ENCODE data around the gene AP5S1.
"Not testable (repeated sequence)": the region's sequence is repeated elsewhere in the genome, so short reads cannot be mapped to it uniquely, and the experiment has no call there.

Gene AP5S1

GRCh38 chr20:3785240-3786125 is 34.9 kb upstream of the AP5S1 start:
- TF ChIP-seq CTCF (IDR thresholded peaks at IDR 0.05; ENCODE audit: control insufficient read depth, extremely low read depth, insufficient read depth): no peak
- H3K4me3 ChIP-seq (ENCODE audit: low read depth, low read length): peak overlapping the region; percentile 65
- DNase-seq (ENCODE audit: low read depth): no peak

- H3K4me3 ChIP-seq (ENCODE audit: low read depth, low read length): peak overlapping the region; percentile 65
- no peak for TF ChIP-seq CTCF (IDR thresholded peaks at IDR 0.05; ENCODE audit: control insufficient read depth, extremely low read depth, insufficient read depth)
- no peak for DNase-seq (ENCODE audit: low read depth)
These were observed 34.2 kb upstream of the AP5S1 start for GRCh38 chr20:3786126-3786484.

- TF ChIP-seq CTCF (IDR thresholded peaks at IDR 0.05; ENCODE audit: control insufficient read depth, extremely low read depth, insufficient read depth): peak; percentile 92
- peak within 1 kb of the TSS; percentile 65 for H3K4me3 ChIP-seq (ENCODE audit: low read depth, low read length)
- DNase-seq (ENCODE audit: low read depth): no peak
These were observed 33.6 kb upstream of the AP5S1 start, which contains the start of gene CENPB for GRCh38 chr20:3786665-3787323. TSS of gene CENPB (minus strand) at chr20:3786740. CDS start at chr20:3786483, 257 bp downstream.

- peak overlapping the region; percentile 53 for H3K4me3 ChIP-seq (ENCODE audit: low read depth, low read length)
- no peak for TF ChIP-seq CTCF (IDR thresholded peaks at IDR 0.05; ENCODE audit: control insufficient read depth, extremely low read depth, insufficient read depth)
- no peak for DNase-seq (ENCODE audit: low read depth)
These were observed 32.9 kb upstream of the AP5S1 start for GRCh38 chr20:3787324-3788014.

GRCh38 chr20:3788685-3789155 is 31.6 kb upstream of the AP5S1 start:
- DNase-seq (ENCODE audit: low read depth): no peak
- TF ChIP-seq CTCF (IDR thresholded peaks at IDR 0.05; ENCODE audit: control insufficient read depth, extremely low read depth, insufficient read depth): no peak
- no peak overlapping the region for H3K4me3 ChIP-seq (ENCODE audit: low read depth, low read length)

- not testable (repeated sequence) for H3K4me3 ChIP-seq (ENCODE audit: low read depth, low read length); DNase-seq (ENCODE audit: low read depth)
These were observed 31.1 kb upstream of the AP5S1 start for GRCh38 chr20:3789201-3789600.

GRCh38 chr20:3794168-3794567 is 26.2 kb upstream of the AP5S1 start:
- DNase-seq (ENCODE audit: low read depth); H3K4me3 ChIP-seq (ENCODE audit: low read depth, low read length): not testable (repeated sequence)
